ENCODE data around the gene SPRED2.

SPRED2 gene

DNA sequence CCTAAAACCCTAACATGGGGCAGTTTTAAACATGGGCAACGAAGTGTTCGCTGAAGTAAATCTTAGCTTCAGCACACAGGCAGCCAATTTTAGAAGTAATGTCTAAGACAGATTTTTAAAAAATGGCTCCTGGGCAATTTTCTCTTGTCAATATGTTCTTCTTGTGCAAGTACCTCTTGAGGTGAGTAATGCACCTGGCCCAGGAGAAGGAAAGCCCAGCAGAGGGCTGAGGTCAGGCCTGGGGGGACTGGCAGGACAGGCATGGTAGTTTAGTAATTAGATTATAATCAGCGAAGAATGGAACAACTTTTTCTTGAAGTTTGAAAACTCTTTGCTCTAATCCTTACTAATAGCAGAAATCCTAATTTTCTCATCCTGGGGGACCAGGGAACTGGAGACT lies 77.6 kb downstream of the SPRED2 start:
- in situ Hi-C loops (cut with HindIII; ENCODE audit: low sequenced_read_pairs) = no loop called here
- H3K4me3 ChIP-seq (ENCODE audit: low read depth, low read length) = no peak overlapping the region
- DNase-seq (ENCODE audit: low read depth, low spot score) = no peak
- TF ChIP-seq, protein P1, sequence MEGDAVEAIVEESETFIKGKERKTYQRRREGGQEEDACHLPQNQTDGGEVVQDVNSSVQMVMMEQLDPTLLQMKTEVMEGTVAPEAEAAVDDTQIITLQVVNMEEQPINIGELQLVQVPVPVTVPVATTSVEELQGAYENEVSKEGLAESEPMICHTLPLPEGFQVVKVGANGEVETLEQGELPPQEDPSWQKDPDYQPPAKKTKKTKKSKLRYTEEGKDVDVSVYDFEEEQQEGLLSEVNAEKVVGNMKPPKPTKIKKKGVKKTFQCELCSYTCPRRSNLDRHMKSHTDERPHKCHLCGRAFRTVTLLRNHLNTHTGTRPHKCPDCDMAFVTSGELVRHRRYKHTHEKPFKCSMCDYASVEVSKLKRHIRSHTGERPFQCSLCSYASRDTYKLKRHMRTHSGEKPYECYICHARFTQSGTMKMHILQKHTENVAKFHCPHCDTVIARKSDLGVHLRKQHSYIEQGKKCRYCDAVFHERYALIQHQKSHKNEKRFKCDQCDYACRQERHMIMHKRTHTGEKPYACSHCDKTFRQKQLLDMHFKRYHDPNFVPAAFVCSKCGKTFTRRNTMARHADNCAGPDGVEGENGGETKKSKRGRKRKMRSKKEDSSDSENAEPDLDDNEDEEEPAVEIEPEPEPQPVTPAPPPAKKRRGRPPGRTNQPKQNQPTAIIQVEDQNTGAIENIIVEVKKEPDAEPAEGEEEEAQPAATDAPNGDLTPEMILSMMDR (IDR thresholded peaks at IDR 0.05; ENCODE audit: low read depth, low read length) = no peak

- TF ChIP-seq, protein P1 (IDR thresholded peaks at IDR 0.05; ENCODE audit: low read depth, low read length) = no peak
- no peak for DNase-seq (ENCODE audit: low read depth, low spot score)
- no peak overlapping the region for H3K4me3 ChIP-seq (ENCODE audit: low read depth, low read length)
- in situ Hi-C loops (cut with HindIII; ENCODE audit: low sequenced_read_pairs) = no loop called here
These were observed 78.5 kb downstream of the SPRED2 start for GRCh38 chr2:65353927-65354326.

- in situ Hi-C loops (cut with HindIII; ENCODE audit: low sequenced_read_pairs) = no loop called here
- TF ChIP-seq, protein P1 (IDR thresholded peaks at IDR 0.05; ENCODE audit: low read depth, low read length) = peak; percentile 3
- H3K4me3 ChIP-seq (ENCODE audit: low read depth, low read length) = no peak overlapping the region
- no peak for DNase-seq (ENCODE audit: low read depth, low spot score)
These were observed 79.4 kb downstream of the SPRED2 start for GRCh38 chr2:65353046-65353445.

DNA sequence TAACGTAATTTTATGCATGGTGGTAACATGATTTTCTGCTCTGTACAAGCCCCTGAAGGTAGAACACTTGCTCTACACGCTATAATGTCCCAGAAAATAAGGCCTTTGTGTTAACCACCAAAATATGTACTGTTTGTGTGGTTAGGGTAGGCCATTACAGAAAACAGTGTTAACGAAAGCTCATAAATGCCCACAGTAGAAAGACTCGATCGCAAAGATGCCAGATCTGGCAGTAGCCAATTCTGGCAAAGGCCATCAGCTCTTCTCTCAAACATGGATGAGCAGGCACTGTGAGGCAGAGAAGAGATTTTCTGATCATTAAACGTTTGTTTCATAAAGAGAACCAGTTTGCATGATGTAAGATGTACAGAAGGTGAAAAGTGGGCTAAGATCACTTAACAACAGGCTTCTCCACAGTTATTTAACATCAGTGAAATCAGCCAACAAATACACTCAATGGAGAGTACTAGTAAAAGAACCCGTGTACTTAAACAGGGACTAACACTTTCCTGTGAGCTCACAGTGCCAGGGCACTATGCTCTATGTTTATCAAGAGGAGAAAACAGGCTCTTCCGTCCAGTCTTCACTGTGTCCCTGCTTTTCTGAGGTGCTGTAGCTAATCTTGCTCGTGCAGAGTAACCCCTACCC lies 80.3 kb downstream of the SPRED2 start:
- no peak overlapping the region for H3K4me3 ChIP-seq (ENCODE audit: low read depth, low read length)
- no peak for DNase-seq (ENCODE audit: low read depth, low spot score)
- in situ Hi-C loops (cut with HindIII; ENCODE audit: low sequenced_read_pairs) = no loop called here
- TF ChIP-seq, protein P1 (IDR thresholded peaks at IDR 0.05; ENCODE audit: low read depth, low read length) = no peak

- in situ Hi-C loops (cut with HindIII; ENCODE audit: low sequenced_read_pairs) = no loop called here
These were observed 81.0 kb downstream of the SPRED2 start for GRCh38 chr2:65351234-65351947.

GRCh38 chr2:65350651-65351056 lies 81.7 kb downstream of the SPRED2 start:
- no peak overlapping the region for H3K4me3 ChIP-seq (ENCODE audit: low read depth, low read length)
- no peak for DNase-seq (ENCODE audit: low read depth, low spot score)
- TF ChIP-seq, protein P1 (IDR thresholded peaks at IDR 0.05; ENCODE audit: low read depth, low read length) = peak; percentile 27
- in situ Hi-C loops (cut with HindIII; ENCODE audit: low sequenced_read_pairs) = no loop called here

More at GRCh38 chr2:65351234-65351947, 81.0 kb downstream of the SPRED2 start:
- TF ChIP-seq, protein P1 (IDR thresholded peaks at IDR 0.05; ENCODE audit: low read depth, low read length) = no peak
- no peak overlapping the region for H3K4me3 ChIP-seq (ENCODE audit: low read depth, low read length)
- DNase-seq (ENCODE audit: low read depth, low spot score) = no peak

All from astrocyte of the spinal cord (primary cell).